Naive thymus-derived CD4-positive, alpha-beta T cell (primary cell): ENCODE results near the gene TRIM66. TPM values are rescaled to one million over a fixed set of nuclear protein-coding genes. Genes with fewer than 3 reads are reported as not detected.
A peak's percentile ranks its signal among the peaks of the same experiment; 100 is the strongest.

Experiments used
- ATAC-seq: fragments of 150-1000 bp; cut with Tn5 transposase; 2 replicates; pipeline ENCODE4 v1.10.0; 2021; ENCODE audit warnings: mild to moderate bottlenecking, moderate library complexity
- CTCF ChIA-PET: fragments of 350-600 bp; sonication (Branson Sonifier 250); formaldehyde crosslinking; loops from one replicate; lab custom pipeline; 2021; ENCODE audit warnings: antibody characterized with exemption; lab: Charles Lee
- POLR2A ChIA-PET: fragments of 350-600 bp; sonication (Branson Sonifier 250); formaldehyde crosslinking; loops from one replicate; lab custom pipeline; 2021; ENCODE audit warnings: antibody characterized with exemption, inconsistent platforms; lab: Charles Lee
- DNase-seq, 9 donors: peaks; one replicate each; pipeline versions ENCODE4 v3.0.0 to v3.0.0-alpha.2; 2020 to 2022; ENCODE audit warnings: mixed read lengths in 1 of 9
- H3K27ac ChIP-seq: one replicate; pipeline ENCODE4 v1.7.0; 2013; ENCODE audit warnings: mild to moderate bottlenecking, low read depth, low read length, moderate library complexity
- H3K27me3 ChIP-seq, 2 donors: one replicate each; pipeline ENCODE4 v1.7.0; 2013; ENCODE audit warnings: low read length in 2 of 2, mild to moderate bottlenecking in 2 of 2, moderate library complexity in 2 of 2; ENCODE audit not compliant: control insufficient read depth in 2 of 2, insufficient read depth in 2 of 2
- H3K36me3 ChIP-seq, 3 experiments: 1 replicate in 2 of 3; 2 replicates in 1 of 3; pipeline ENCODE4 v1.7.0; 2013; ENCODE audit warnings: low read length in 3 of 3, mild to moderate bottlenecking in 3 of 3, moderate library complexity in 1 of 3; ENCODE audit not compliant: insufficient read depth in 3 of 3, control insufficient read depth in 2 of 3
- H3K4me1 ChIP-seq, 2 donors: one replicate each; pipeline ENCODE4 v1.7.0; 2013; ENCODE audit warnings: low read length in 2 of 2, mild to moderate bottlenecking in 2 of 2, moderate library complexity in 1 of 2; ENCODE audit not compliant: control insufficient read depth in 2 of 2, insufficient read depth in 2 of 2
- H3K4me3 ChIP-seq: 2 replicates; pipeline ENCODE4 v1.7.0; 2013; ENCODE audit warnings: mild to moderate bottlenecking, low read length
- H3K9me3 ChIP-seq, 3 experiments: 1 replicate in 2 of 3; 2 replicates in 1 of 3; pipeline ENCODE4 v1.7.0; 2013; ENCODE audit warnings: low read length in 3 of 3; ENCODE audit not compliant: control insufficient read depth in 2 of 3
- H3K27ac Mint-ChIP-seq, 9 donors: one replicate each; pipeline ENCODE4 v1.8.0; 2020 to 2022; ENCODE audit warnings: mixed read lengths in 9 of 9, mild to moderate bottlenecking in 8 of 9, moderate library complexity in 5 of 9, inconsistent platforms in 2 of 9
- H3K27me3 Mint-ChIP-seq, 5 donors: one replicate each; pipeline ENCODE4 v1.8.0; 2021 to 2022; ENCODE audit warnings: mixed read lengths in 5 of 5, mild to moderate bottlenecking in 1 of 5
- H3K36me3 Mint-ChIP-seq, 5 donors: one replicate each; pipeline ENCODE4 v1.8.0; 2020 to 2022; ENCODE audit warnings: mixed read lengths in 5 of 5, mild to moderate bottlenecking in 3 of 5, inconsistent platforms in 1 of 5
- H3K4me1 Mint-ChIP-seq, 7 donors: one replicate each; pipeline ENCODE4 v1.8.0; 2020 to 2022; ENCODE audit warnings: mixed read lengths in 7 of 7, mild to moderate bottlenecking in 3 of 7, inconsistent platforms in 1 of 7
- H3K4me3 Mint-ChIP-seq, 10 donors: one replicate each; pipeline ENCODE4 v1.8.0; 2020 to 2022; ENCODE audit warnings: mild to moderate bottlenecking in 10 of 10, mixed read lengths in 10 of 10, moderate library complexity in 6 of 10, inconsistent platforms in 2 of 10
- H3K9me3 Mint-ChIP-seq, 11 donors: one replicate each; pipeline ENCODE4 v1.8.0; 2020 to 2022; ENCODE audit warnings: mixed read lengths in 11 of 11, mild to moderate bottlenecking in 4 of 11, inconsistent platforms in 1 of 11, moderate library complexity in 1 of 11
- intact Hi-C, 2 donors: fragments of 100-400 bp; cut with micrococcal nuclease; formaldehyde crosslinking; loops; one replicate each; pipeline ENCODE4 v1.15.1; 2023
- polyA plus RNA-seq, 2 donors: library from polyadenylated mRNA; unstranded; fragments of 300-500 nt; fragmentation: Illumina TruSeq; gene quantifications; one replicate each; pipeline ENCODE4 v1.2.3, GENCODE V29; 2021
- total RNA-seq, 6 experiments: library from RNA in 5 of 6; stranded (reverse) in 5 of 6; gene quantifications; 1 replicate in 5 of 6; 2 replicates in 1 of 6; pipeline ENCODE4 v1.2.3 and lab custom pipeline; 2021 to 2026

Gene TRIM66
- total and polyA plus RNA-seq, 7 experiments from 2014 or later = 0.32 to 37.6 (median 23.2) TPM

- Mint-ChIP-seq H3K36me3 (peaks cover 0 to 17% (median 7%) of the 10 kb centered on the region in 5 donors), H3K9me3 (no peaks in the 10 kb centered on the region), H3K4me1 (peaks cover 2 to 34% (median 15%) of the 10 kb centered on the region in 7 donors), H3K27me3 (no peaks in the 10 kb centered on the region), H3K4me3 (no peak overlapping the region), H3K27ac (no peak overlapping the region)
- peaks cover 0 to 10% of the 10 kb centered on the region in 2 donors for H3K4me1 ChIP-seq
- intact Hi-C loops = no loop called here
- H3K9me3 ChIP-seq = no peaks in the 10 kb centered on the region
- POLR2A ChIA-PET = interaction anchor here (4.0 kb wide), 1 partner anchor 11 kb away, joined by 28 read pairs; the partner anchor contains the start of genes RPL27A and TRIM66
- no peaks in the 10 kb centered on the region for H3K27me3 ChIP-seq
- H3K27ac ChIP-seq = no peak overlapping the region
- CTCF ChIA-PET = interaction anchor here (0.6 kb wide), 1 partner anchor 1508 kb away, joined by 3 read pairs; no protein-coding TSS in a partner anchor
- DNase-seq = no peak
- no peak for ATAC-seq
- no peak overlapping the region for H3K4me3 ChIP-seq
- H3K36me3 ChIP-seq = no peaks in the 10 kb centered on the region
These were observed 11.1 kb upstream of the TRIM66 start for GRCh38 chr11:8693555-8693954.

- Mint-ChIP-seq H3K4me1 (peaks cover 5 to 39% (median 20%) of the 10 kb centered on the region in 7 donors), H3K36me3 (peaks cover 0 to 20% (median 7%) of the 10 kb centered on the region in 5 donors), H3K9me3 (no peaks in the 10 kb centered on the region), H3K27ac (no peak overlapping the region), H3K4me3 (no peak overlapping the region), H3K27me3 (no peaks in the 10 kb centered on the region)
- CTCF ChIA-PET = interaction anchor here (0.6 kb wide), 1 partner anchor 1509 kb away, joined by 3 read pairs; no protein-coding TSS in a partner anchor
- H3K4me3 ChIP-seq = no peak overlapping the region
- peaks cover 0 to 10% of the 10 kb centered on the region in 2 donors for H3K4me1 ChIP-seq
- intact Hi-C loops = no loop called here
- ATAC-seq = no peak
- H3K27me3 ChIP-seq = no peaks in the 10 kb centered on the region
- H3K36me3 ChIP-seq = no peaks in the 10 kb centered on the region
- no peak for DNase-seq
- POLR2A ChIA-PET = interaction anchor here (4.0 kb wide), 1 partner anchor 10 kb away, joined by 28 read pairs; the partner anchor contains the start of genes RPL27A and TRIM66
- H3K27ac ChIP-seq = no peak overlapping the region
- H3K9me3 ChIP-seq = no peaks in the 10 kb centered on the region
These were observed 10.6 kb upstream of the TRIM66 start for GRCh38 chr11:8693010-8693551.

- POLR2A ChIA-PET = interaction anchor here (4.0 kb wide), 1 partner anchor 10 kb away, joined by 28 read pairs; the partner anchor contains the start of genes RPL27A and TRIM66
- ATAC-seq = no peak
- peaks cover 0 to 24% (median 9%) of the 10 kb centered on the region in 5 donors for H3K36me3 Mint-ChIP-seq
- intact Hi-C loops = no loop called here
- DNase-seq = no peak
- peaks cover 0 to 10% of the 10 kb centered on the region in 2 donors for H3K4me1 ChIP-seq
- no peak overlapping the region for H3K4me3 ChIP-seq
- CTCF ChIA-PET = no interaction called here
- H3K4me3 Mint-ChIP-seq = no peak overlapping the region
- H3K9me3 ChIP-seq = no peaks in the 10 kb centered on the region
- H3K9me3 Mint-ChIP-seq = no peaks in the 10 kb centered on the region
- H3K36me3 ChIP-seq = no peaks in the 10 kb centered on the region
- H3K27ac Mint-ChIP-seq = no peak overlapping the region
- no peaks in the 10 kb centered on the region for H3K27me3 Mint-ChIP-seq
- H3K4me1 Mint-ChIP-seq = peaks cover 9 to 43% (median 25%) of the 10 kb centered on the region in 7 donors
- H3K27me3 ChIP-seq = no peaks in the 10 kb centered on the region
- H3K27ac ChIP-seq = no peak overlapping the region
These were observed 10.0 kb upstream of the TRIM66 start for GRCh38 chr11:8692417-8692816.

DNA sequence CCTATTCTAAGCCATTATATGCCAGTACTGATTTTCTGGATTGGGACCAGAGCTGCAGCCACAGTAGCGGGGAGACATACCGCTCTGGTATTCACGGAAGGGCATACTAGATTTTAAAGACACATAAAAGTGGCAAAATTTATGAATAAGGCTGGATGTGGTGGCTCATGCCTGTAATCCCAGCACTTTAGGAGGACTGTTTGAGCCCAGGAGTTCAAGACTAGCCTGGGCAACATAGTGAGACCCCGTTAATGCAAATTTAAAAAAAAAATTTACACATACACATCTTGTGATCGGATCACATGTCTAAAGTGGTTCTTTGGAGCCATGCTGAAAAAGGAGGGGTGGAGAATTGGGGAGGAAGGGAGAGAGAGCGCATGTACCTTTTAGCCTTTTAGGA lies 9.1 kb upstream of the TRIM66 start:
- no peaks in the 10 kb centered on the region for H3K9me3 ChIP-seq
- peaks cover 0 to 2% (median under 1%) of the 10 kb centered on the region in 3 experiments for H3K36me3 ChIP-seq
- Mint-ChIP-seq H3K27me3 (no peaks in the 10 kb centered on the region), H3K4me3 (no peak overlapping the region), H3K27ac (no peak overlapping the region), H3K9me3 (no peaks in the 10 kb centered on the region), H3K4me1 (peaks cover 9 to 48% (median 25%) of the 10 kb centered on the region in 7 donors), H3K36me3 (peaks cover 0 to 24% (median 6%) of the 10 kb centered on the region in 5 donors)
- H3K4me3 ChIP-seq = no peak overlapping the region
- no peak for ATAC-seq
- CTCF ChIA-PET = no interaction called here
- intact Hi-C loops = no loop called here
- no peak for DNase-seq
- POLR2A ChIA-PET = interaction anchor here (1.1 to 4.0 kb wide), 2 partner anchors 9 to 12 kb away, joined by 4 to 28 read pairs; partner anchors contain the start of genes RPL27A and TRIM66
- no peak overlapping the region for H3K27ac ChIP-seq
- H3K4me1 ChIP-seq = peaks cover 0 to 10% of the 10 kb centered on the region in 2 donors
- no peaks in the 10 kb centered on the region for H3K27me3 ChIP-seq

- POLR2A ChIA-PET = interaction anchor here (1.1 to 4.0 kb wide), 2 partner anchors 8 to 11 kb away, joined by 4 to 28 read pairs; partner anchors contain the start of genes RPL27A and TRIM66
- ATAC-seq (no peak), DNase-seq (no peak)
- H3K36me3 Mint-ChIP-seq = peaks cover 0 to 27% (median 7%) of the 10 kb centered on the region in 5 donors
- CTCF ChIA-PET = no interaction called here
- intact Hi-C loops = loop anchor here (1.0 kb wide), 1 partner anchor 8 kb away; the partner anchor contains the start of genes RPL27A (in 2 of the 2) and TRIM66 (in 2 of the 2)
- H3K4me1 ChIP-seq = peaks cover 0 to 10% of the 10 kb centered on the region in 2 donors
- H3K27ac Mint-ChIP-seq = peak overlapping the region in 4 of 9 donors; percentile 90 to 98 (median 93)
- H3K9me3 Mint-ChIP-seq = no peaks in the 10 kb centered on the region
- H3K9me3 ChIP-seq = no peaks in the 10 kb centered on the region
- peaks cover 0 to 12% (median 8%) of the 10 kb centered on the region in 3 experiments for H3K36me3 ChIP-seq
- peak overlapping the region in 9 of 10 donors; percentile 89 to 99 (median 96) for H3K4me3 Mint-ChIP-seq
- H3K4me1 Mint-ChIP-seq = peaks cover 9 to 47% (median 26%) of the 10 kb centered on the region in 7 donors
- no peaks in the 10 kb centered on the region for H3K27me3 ChIP-seq
- no peak overlapping the region for H3K27ac ChIP-seq
- H3K27me3 Mint-ChIP-seq = no peaks in the 10 kb centered on the region
- no peak overlapping the region for H3K4me3 ChIP-seq
These were observed 8.2 kb upstream of the TRIM66 start for GRCh38 chr11:8690374-8691342.

- peaks cover 0 to 31% (median 14%) of the 10 kb centered on the region in 5 donors for H3K36me3 Mint-ChIP-seq
These were observed 7.3 kb upstream of the TRIM66 start for GRCh38 chr11:8689726-8690255.

More at GRCh38 chr11:8689726-8690255, 7.3 kb upstream of the TRIM66 start:
- ChIA-PET POLR2A (interaction anchor here (0.6 kb wide), 3 partner anchors 1069 to 1533 kb away, joined by 3 to 6 read pairs (median 4); no protein-coding TSS in a partner anchor), CTCF (interaction anchor here (0.6 kb wide), 1 partner anchor 11 kb away, joined by 3 read pairs; no protein-coding TSS in a partner anchor)
- Mint-ChIP-seq H3K4me3 (peak overlapping the region; percentile 89 to 99 (median 96)), H3K27me3 (no peaks in the 10 kb centered on the region), H3K27ac (peak overlapping the region; percentile 90 to 99 (median 96)), H3K9me3 (no peaks in the 10 kb centered on the region), H3K4me1 (peaks cover 13 to 55% (median 35%) of the 10 kb centered on the region in 7 donors)
- ATAC-seq (no peak), DNase-seq (no peak)
- H3K27ac ChIP-seq = peak overlapping the region; percentile 85
- no peaks in the 10 kb centered on the region for H3K27me3 ChIP-seq
- H3K36me3 ChIP-seq = peaks cover 4 to 17% (median 14%) of the 10 kb centered on the region in 3 experiments
- H3K9me3 ChIP-seq = no peaks in the 10 kb centered on the region
- H3K4me1 ChIP-seq = peaks cover 4 to 10% of the 10 kb centered on the region in 2 donors
- intact Hi-C loops = loop anchor here (1.0 to 10.0 kb wide), 10 partner anchors 7 to 1768 kb away; partner anchors contain the start of genes AMPD3 (in 2 of the 2), RPL27A (in 2 of the 2), TRIM66 (in 2 of the 2) and ADM (in 1 of the 2)
- peak overlapping the region; percentile 80 for H3K4me3 ChIP-seq
